PC-3 (cell line): ENCODE data around the gene OOEP. TPM values are rescaled to one million over a fixed set of nuclear protein-coding genes. Genes with fewer than 3 reads are reported as not detected.

Experiments used
- ATAC-seq: fragments of 200-7000 bp; cut with Tn5 transposase; 2 replicates; pipeline ENCODE4 v1.9.1; 2020; ENCODE audit warnings: mild to moderate bottlenecking, moderate library complexity
- BruUV-seq: library from RNA; stranded (reverse); fragments of 400-500 nt; replicated peaks from 2 replicates; lab custom pipeline; 2021; lab: Mats Ljungman, UMichigan
- CTCF ChIA-PET: fragments of 300-600 bp; sonication (Branson Sonifier 250); formaldehyde crosslinking; loops from one replicate; lab custom pipeline; 2022; ENCODE audit warnings: antibody characterized with exemption; lab: Charles Lee
- POLR2A ChIA-PET: fragments of 300-600 bp; sonication (Branson Sonifier 250); formaldehyde crosslinking; loops from one replicate; lab custom pipeline; 2022; ENCODE audit warnings: antibody characterized with exemption; ENCODE audit not compliant: unreplicated experiment; lab: Charles Lee
- DNase-seq: peaks from one replicate; pipeline ENCODE4 v3.0.0-alpha.2; 2015
- H2AFZ ChIP-seq: fragments of 300-600 bp; sonication (generic); 2 replicates; pipeline ENCODE4 v1.6.0; 2016; ENCODE audit warnings: antibody characterized with exemption, low read length
- H3F3A ChIP-seq: fragments of 300-600 bp; sonication (generic); one replicate; pipeline ENCODE4 v1.6.0; 2017; ENCODE audit warnings: antibody characterized with exemption, low read length, control low read depth, mild to moderate bottlenecking; ENCODE audit not compliant: unreplicated experiment
- H3K27ac ChIP-seq: fragments of 300-600 bp; sonication (generic); 2 replicates; pipeline ENCODE4 v1.5.1; 2016; ENCODE audit warnings: mild to moderate bottlenecking, low read length
- H3K27me3 ChIP-seq: fragments of 300-600 bp; sonication (generic); 2 replicates; pipeline ENCODE4 v1.6.1; 2016; ENCODE audit warnings: low read length, mixed read lengths
- H3K36me3 ChIP-seq: fragments of 300-600 bp; sonication (generic); 2 replicates; pipeline ENCODE4 v1.6.1; 2016; ENCODE audit warnings: low read depth, mixed run types, low read length, mixed read lengths
- H3K4me1 ChIP-seq: fragments of 300-600 bp; sonication (generic); 2 replicates; pipeline ENCODE4 v1.5.1; 2016; ENCODE audit warnings: low read length; ENCODE audit not compliant: insufficient read depth
- H3K4me2 ChIP-seq: fragments of 300-600 bp; sonication (generic); 2 replicates; pipeline ENCODE4 v1.6.0; 2016; ENCODE audit warnings: low read length
- H3K4me3 ChIP-seq: fragments of 300-600 bp; sonication (generic); 2 replicates; pipeline ENCODE4 v1.5.1; 2016; ENCODE audit warnings: mild to moderate bottlenecking, low read length, mixed read lengths
- H3K79me2 ChIP-seq: fragments of 300-600 bp; sonication (generic); 2 replicates; pipeline ENCODE4 v1.6.1; 2017; ENCODE audit warnings: low read length, mixed read lengths
- H3K9ac ChIP-seq: fragments of 300-600 bp; sonication (generic); 2 replicates; pipeline ENCODE4 v1.6.0; 2016; ENCODE audit warnings: mild to moderate bottlenecking, low read length
- H3K9me2 ChIP-seq: fragments of 300-600 bp; sonication (generic); replicated peaks from 2 replicates; pipeline ENCODE4 v1.6.1; 2016; ENCODE audit warnings: mixed run types, low read length, mixed read lengths
- H3K9me3 ChIP-seq: fragments of 300-600 bp; sonication (generic); 2 replicates; pipeline ENCODE4 v1.6.1; 2016; ENCODE audit warnings: low read length, mixed read lengths
- H4K20me1 ChIP-seq: fragments of 300-600 bp; sonication (generic); 2 replicates; pipeline ENCODE4 v1.6.1; 2016; ENCODE audit warnings: low read length, mixed read lengths
- CTCF ChIP-seq: fragments of 300-600 bp; sonication (generic); conservative IDR thresholded peaks from 2 replicates; pipeline ENCODE4 v1.5.1; 2017; ENCODE audit warnings: antibody characterized with exemption, low read depth, mild to moderate bottlenecking, low read length
- EZH2 ChIP-seq: fragments of 300-600 bp; sonication (generic); IDR thresholded peaks from one replicate; pipeline ENCODE4 v1.6.1; 2017; ENCODE audit warnings: antibody characterized with exemption, mild to moderate bottlenecking, low read length; ENCODE audit not compliant: unreplicated experiment
- EZH2phosphoT487 ChIP-seq: fragments of 300-600 bp; sonication (generic); IDR thresholded peaks from 2 replicates; pipeline ENCODE4 v1.6.1; 2018; ENCODE audit warnings: mild to moderate bottlenecking, antibody characterized with exemption, low read length, borderline replicate concordance
- intact Hi-C: fragments of 100-400 bp; cut with micrococcal nuclease; formaldehyde crosslinking; loops from 2 replicates; pipeline ENCODE4 v1.9.0; 2023
- total RNA-seq: library from RNA; depleted of rRNA; stranded (reverse); fragments of >200 nt; gene quantifications from 2 replicates; pipeline ENCODE4 v1.2.3, GENCODE V29; 2014

The OOEP gene
- total RNA-seq, 1 experiment from 2014 or later: not detected

DNA sequence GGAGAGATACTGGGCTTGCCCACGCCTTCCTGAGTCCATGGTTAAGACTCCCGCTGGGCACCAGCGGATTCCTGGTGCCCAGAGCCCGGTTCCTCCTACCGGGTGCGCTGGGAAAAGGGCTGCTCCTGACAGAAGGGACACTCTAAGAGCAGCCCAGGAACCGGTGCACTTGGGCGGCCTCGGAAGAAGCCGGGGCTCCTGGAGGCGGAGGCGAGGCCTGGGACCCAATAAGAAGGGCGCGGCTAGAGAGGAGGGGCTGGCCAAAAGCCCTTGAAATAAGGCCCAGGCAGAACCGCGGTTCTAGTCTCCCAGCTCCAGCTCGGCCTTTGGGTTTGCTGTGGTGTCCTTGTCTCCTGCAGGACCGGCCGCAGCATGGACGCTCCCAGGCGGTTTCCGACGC, 7.3 kb downstream of the OOEP start, which contains the start of gene KHDC3L:
Gene KHDC3L (plus strand): TSS at position 301 of the 400 bp plus-strand sequence. CDS start 72 bp downstream, at position 373.
- Histone ChIP-seq H3K4me2 (no peak within 1 kb of the TSS), H3K9me2 (no peaks in the 10 kb centered on the region), H3K4me1 (no peaks in the 10 kb centered on the region), H3K27ac (no peak within 1 kb of the TSS), H4K20me1 (no peaks in the 10 kb centered on the region), H3K36me3 (no peaks in the 10 kb centered on the region), H2AFZ (no peak within 1 kb of the TSS), H3K27me3 (no peaks in the 10 kb centered on the region), H3K4me3 (no peak within 1 kb of the TSS), H3K9me3 (no peaks in the 10 kb centered on the region), H3F3A (no peaks in the 10 kb centered on the region), H3K79me2 (no peaks in the 10 kb centered on the region), H3K9ac (no peak within 1 kb of the TSS)
- no TSS peak for BruUV-seq
- DNase-seq (no peak), ATAC-seq (no peak)
- ChIA-PET POLR2A (no interaction called here), CTCF (no interaction called here)
- intact Hi-C loops: no loop called here
- TF ChIP-seq EZH2phosphoT487 (no peak), EZH2 (no peak), CTCF (no peak)

DNA sequence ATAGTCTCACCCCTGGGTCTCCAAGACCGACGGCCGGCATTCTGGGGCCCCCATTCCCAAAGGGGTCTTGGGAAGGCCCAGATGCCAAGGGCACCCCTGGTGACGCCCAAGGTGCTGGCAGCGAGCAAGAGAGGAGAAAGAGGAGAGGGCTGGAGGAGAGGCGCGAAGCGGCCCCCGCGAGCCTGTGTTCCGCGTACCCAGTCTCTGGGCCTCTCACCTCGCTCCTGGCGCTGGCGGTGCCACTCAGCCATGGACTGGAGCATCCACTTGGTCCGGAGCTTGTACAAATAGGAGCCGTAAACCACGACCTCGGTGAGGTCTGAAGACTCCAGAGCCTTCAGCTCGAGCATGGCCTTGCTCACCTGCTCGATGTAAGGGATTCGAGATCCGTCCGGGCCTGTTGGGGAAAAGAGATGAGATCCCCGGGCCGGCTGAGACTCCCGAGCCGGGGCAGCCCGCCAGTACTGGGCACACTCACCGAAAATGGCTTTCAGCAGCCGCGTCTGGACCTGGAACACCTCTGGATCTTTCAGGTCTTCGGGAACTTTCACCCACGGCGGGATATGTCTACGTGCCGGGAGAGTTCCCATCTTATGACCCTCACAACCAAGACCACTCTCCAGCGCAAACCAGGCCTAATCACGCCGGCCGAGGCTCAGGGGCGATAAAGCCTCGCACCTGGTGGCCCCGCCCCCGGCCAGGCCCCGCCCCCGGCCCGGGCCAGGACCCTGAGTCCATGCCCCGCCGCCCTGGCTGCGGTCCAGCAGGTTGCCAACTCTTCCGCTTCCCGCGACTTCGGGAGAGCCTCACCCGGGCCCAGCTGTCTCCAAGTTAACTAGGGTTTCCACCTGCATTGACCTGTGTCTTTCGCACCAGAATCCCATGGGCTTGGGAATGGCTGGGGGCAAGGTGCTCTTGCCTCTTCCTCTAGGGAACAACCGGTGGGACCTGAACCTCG, 15.8 kb downstream of the OOEP start, which contains the start of gene DPPA5:
Gene DPPA5 (minus strand): TSS at position 641 of the 958 bp plus-strand sequence. CDS start 51 bp downstream, at position 590.
- Histone ChIP-seq H3K9me3 (no peaks in the 10 kb centered on the region), H3K4me2 (no peak within 1 kb of the TSS), H3K27ac (no peak within 1 kb of the TSS), H4K20me1 (no peaks in the 10 kb centered on the region), H3K9ac (no peak within 1 kb of the TSS), H3K27me3 (no peaks in the 10 kb centered on the region), H2AFZ (no peak within 1 kb of the TSS), H3K9me2 (no peaks in the 10 kb centered on the region), H3F3A (no peaks in the 10 kb centered on the region), H3K36me3 (no peaks in the 10 kb centered on the region), H3K4me3 (no peak within 1 kb of the TSS), H3K79me2 (no peaks in the 10 kb centered on the region), H3K4me1 (no peaks in the 10 kb centered on the region)
- no TSS peak for BruUV-seq
- CTCF ChIA-PET: no interaction called here
- ATAC-seq (no peak), DNase-seq (no peak)
- intact Hi-C loops: no loop called here
- POLR2A ChIA-PET: no interaction called here
- TF ChIP-seq EZH2phosphoT487: no peak
- no peak for TF ChIP-seq CTCF

DNA sequence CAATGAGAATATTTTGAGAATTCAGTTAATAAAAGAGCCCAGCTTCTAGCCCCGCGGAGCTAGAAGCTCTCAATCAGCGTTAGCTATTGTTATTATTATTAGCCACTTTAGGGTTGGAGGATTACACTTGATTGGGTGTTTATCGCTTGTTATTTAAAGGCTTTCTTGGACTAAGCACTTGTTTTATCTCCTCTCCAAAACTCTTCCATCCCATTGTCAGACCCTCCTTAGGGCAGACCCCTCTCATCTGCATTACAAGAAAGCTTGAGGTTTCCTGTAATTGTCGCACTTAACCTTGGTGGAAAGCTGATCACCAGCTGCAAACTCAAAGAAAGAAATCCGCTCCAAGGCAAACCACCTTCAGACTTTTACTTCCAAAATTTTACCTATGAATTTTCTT, 20.4 kb downstream of the OOEP start:
- intact Hi-C loops: no loop called here
- H3K27ac ChIP-seq: no peak overlapping the region
- H3K9me3 ChIP-seq: no peaks in the 10 kb centered on the region
- no peak overlapping the region for H3K4me2 ChIP-seq
- H3K4me1 ChIP-seq: no peaks in the 10 kb centered on the region
- no peaks in the 10 kb centered on the region for H4K20me1 ChIP-seq
- no peaks in the 10 kb centered on the region for H3K27me3 ChIP-seq
- no peak overlapping the region for H3K4me3 ChIP-seq
- ChIA-PET CTCF (no interaction called here), POLR2A (no interaction called here)
- DNase-seq (no peak), ATAC-seq (no peak)
- no peak overlapping the region for H2AFZ ChIP-seq
- H3K9me2 ChIP-seq: no peaks in the 10 kb centered on the region
- H3K79me2 ChIP-seq: no peaks in the 10 kb centered on the region
- H3K9ac ChIP-seq: no peak overlapping the region
- no TSS peak for BruUV-seq
- TF ChIP-seq CTCF (no peak), EZH2phosphoT487 (no peak), EZH2 (no peak)
- no peaks in the 10 kb centered on the region for H3F3A ChIP-seq
- H3K36me3 ChIP-seq: no peaks in the 10 kb centered on the region
